AG04449 (cell line): ENCODE results near the gene CADPS2.

Experiments used
- CTCF ChIA-PET: fragments of 350-600 bp; formaldehyde crosslinking; extraction: SDS; loops from one replicate; lab custom pipeline; 2021; ENCODE audit warnings: antibody characterized with exemption; lab: Yijun Ruan, JAX
- POLR2A ChIA-PET: fragments of 400-600, 350-600 bp; formaldehyde crosslinking; extraction: SDS; loops from one replicate; lab custom pipeline; 2020; ENCODE audit warnings: antibody characterized with exemption, inconsistent platforms; lab: Yijun Ruan, JAX
- DNase-seq: peaks from one replicate; pipeline ENCODE4 v3.0.0-alpha.2; 2010; ENCODE audit warnings: low read depth, low spot score
- H3K4me3 ChIP-seq: 2 replicates; pipeline ENCODE4 v1.5.1; 2011; ENCODE audit warnings: low read depth, mild to moderate bottlenecking, control low read depth, low read length
- TF ChIP-seq, protein P1 (sequence below): IDR thresholded peaks from one replicate; pipeline ENCODE4 v1.5.1; 2011; ENCODE audit warnings: mild to moderate bottlenecking, moderate library complexity, low read length, control low read depth, inconsistent platforms; ENCODE audit not compliant: insufficient read depth; ENCODE audit errors: missing control alignments

The CADPS2 gene

DNA sequence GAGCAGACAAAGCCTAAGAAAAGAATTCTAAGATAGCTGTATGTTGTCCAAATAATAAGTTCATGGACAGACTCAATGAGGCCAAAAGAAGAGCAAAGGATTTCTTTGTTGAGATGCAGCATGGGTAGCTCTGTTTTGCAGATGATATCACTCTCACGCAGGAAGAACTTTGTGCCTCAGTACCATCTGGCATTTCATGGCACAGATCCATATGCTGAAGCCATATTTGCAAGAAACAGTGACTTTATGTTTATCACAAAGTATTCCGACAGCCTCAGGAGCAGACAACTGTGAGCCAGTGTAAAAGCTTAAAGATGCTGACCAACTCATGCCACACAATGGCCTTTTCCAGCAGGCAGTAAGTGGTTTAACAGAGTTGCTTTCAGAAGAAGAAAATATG is 138.1 kb downstream of the CADPS2 start:
- TF ChIP-seq, protein P1, sequence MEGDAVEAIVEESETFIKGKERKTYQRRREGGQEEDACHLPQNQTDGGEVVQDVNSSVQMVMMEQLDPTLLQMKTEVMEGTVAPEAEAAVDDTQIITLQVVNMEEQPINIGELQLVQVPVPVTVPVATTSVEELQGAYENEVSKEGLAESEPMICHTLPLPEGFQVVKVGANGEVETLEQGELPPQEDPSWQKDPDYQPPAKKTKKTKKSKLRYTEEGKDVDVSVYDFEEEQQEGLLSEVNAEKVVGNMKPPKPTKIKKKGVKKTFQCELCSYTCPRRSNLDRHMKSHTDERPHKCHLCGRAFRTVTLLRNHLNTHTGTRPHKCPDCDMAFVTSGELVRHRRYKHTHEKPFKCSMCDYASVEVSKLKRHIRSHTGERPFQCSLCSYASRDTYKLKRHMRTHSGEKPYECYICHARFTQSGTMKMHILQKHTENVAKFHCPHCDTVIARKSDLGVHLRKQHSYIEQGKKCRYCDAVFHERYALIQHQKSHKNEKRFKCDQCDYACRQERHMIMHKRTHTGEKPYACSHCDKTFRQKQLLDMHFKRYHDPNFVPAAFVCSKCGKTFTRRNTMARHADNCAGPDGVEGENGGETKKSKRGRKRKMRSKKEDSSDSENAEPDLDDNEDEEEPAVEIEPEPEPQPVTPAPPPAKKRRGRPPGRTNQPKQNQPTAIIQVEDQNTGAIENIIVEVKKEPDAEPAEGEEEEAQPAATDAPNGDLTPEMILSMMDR = no peak
- CTCF ChIA-PET = no interaction called here

DNA sequence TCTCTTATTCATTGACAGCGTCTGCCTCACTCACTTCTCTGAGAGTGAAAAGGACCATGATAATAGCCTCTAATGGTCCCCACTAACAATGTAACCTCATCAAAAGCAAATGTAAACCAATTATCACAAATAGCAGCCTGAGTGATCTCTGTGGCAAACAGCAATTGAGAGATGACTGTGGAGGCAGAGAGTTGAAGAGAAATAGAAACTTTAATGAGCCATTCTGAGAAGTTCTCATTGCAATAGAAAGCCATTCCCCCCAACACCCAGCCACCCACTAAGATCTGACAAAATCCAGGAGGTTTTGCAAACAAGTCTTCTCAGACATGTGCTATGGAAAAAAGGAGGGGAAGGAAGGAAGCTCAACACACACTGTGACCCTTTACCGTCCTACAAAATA is 139.3 kb downstream of the CADPS2 start:
- CTCF ChIA-PET = no interaction called here
- POLR2A ChIA-PET = no interaction called here
- H3K4me3 ChIP-seq = no peak overlapping the region
- DNase-seq = no peak
- TF ChIP-seq, protein P1 = no peak

More for the DNA sequence above, 138.1 kb downstream of the CADPS2 start:
- no peak overlapping the region for H3K4me3 ChIP-seq
- POLR2A ChIA-PET = no interaction called here
- DNase-seq = no peak

DNA sequence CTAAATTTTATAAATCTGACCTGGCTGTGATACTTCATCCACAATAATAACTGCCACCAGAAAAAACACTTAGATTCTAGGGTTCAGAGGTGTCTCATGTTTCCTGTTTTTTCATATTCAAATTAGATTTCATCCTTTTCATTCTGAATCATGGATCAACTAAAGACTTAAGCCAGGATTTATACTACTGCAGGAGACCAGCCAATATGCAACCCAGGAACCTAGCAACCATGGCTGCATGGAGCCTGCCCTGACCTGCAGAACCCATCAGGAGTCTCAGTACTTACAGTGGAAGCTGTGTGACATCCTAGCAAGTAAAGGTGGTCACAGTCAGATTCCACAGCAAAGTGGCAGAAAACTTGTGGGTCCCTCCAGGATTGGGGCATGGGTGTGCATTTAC is 143.0 kb downstream of the CADPS2 start:
- TF ChIP-seq, protein P1 = no peak
- no peak overlapping the region for H3K4me3 ChIP-seq
- ChIA-PET CTCF (no interaction called here), POLR2A (no interaction called here)
- DNase-seq = no peak

DNA sequence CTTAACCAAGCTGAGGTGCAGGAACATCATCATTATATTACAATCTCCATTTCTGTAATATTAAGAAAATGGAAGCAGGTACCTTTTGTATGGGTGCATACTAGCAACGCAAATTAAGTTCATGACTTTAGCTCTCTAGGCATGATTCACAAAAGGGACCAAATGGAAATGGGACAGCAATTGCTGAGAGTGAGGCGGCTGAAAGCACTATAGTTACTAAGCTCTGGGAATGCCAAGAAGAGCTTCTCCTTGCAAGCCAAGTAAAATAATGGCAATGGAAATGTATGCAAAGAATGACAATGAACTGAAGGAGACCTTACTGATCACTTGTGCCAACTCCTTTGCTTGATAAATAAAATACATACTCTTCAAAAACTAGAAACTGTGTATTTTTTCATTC is 147.3 kb downstream of the CADPS2 start:
- TF ChIP-seq, protein P1 = no peak
- no peak overlapping the region for H3K4me3 ChIP-seq
- ChIA-PET CTCF (no interaction called here), POLR2A (no interaction called here)
- no peak for DNase-seq

DNA sequence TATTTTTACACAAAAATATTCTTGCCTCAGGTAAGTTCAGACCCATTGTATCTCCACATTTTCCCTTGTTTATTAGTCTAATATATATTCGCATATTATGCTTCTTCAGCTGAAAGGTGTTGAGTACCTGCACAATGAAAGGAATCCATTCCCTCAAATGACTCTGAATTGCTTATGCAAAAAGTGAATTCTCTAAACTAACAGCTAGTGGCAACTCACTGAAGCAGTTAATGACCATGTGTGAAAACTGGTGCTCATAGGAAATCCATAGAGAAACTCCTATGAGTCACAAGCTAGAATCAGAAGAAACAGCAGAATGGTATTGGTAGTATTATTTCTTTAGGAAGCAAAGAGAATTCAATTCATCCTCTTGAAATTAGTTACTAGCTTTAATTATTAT is 150.1 kb downstream of the CADPS2 start:
- TF ChIP-seq, protein P1 = no peak
- POLR2A ChIA-PET = no interaction called here
- CTCF ChIA-PET = no interaction called here
- H3K4me3 ChIP-seq = no peak overlapping the region
- no peak for DNase-seq

DNA sequence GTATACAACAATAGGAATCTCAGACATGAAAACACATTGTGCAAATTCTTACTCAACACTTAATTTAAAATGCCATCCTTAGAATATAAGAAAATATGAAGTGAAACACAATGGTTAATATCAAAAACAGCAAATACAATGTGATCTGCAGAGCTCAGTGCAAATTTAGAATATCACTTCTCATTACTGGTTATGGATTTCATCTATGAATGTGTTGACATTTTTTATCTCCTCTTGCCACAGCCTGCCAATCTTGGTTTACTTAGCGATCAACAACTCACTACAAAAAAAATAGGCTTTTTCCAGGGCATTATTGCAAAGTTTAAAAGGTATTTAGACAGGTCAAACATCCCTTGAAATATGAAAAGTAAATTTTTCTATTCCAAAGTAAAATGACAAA is 158.5 kb downstream of the CADPS2 start:
- CTCF ChIA-PET = no interaction called here
- H3K4me3 ChIP-seq = no peak overlapping the region
- POLR2A ChIA-PET = no interaction called here
- no peak for DNase-seq
- TF ChIP-seq, protein P1 = no peak
